GM23338 (cell line): ENCODE data around the gene GRK5. TPM values are rescaled to one million over a fixed set of nuclear protein-coding genes. Genes with fewer than 3 reads are reported as not detected.

Source experiments
- ATAC-seq: fragments of 200-7000 bp; cut with Tn5 transposase; 3 replicates; pipeline ENCODE4 v1.9.1; 2020
- DNase-seq: peaks from one replicate; pipeline ENCODE4 v3.0.0-alpha.2; 2015; ENCODE audit warnings: low spot score
- H2AFZ ChIP-seq: fragments of 200-600 bp; sonication (generic); 2 replicates; pipeline ENCODE4 v1.8.0; 2016; ENCODE audit warnings: antibody characterized with exemption, mild to moderate bottlenecking, moderate library complexity
- H3F3A ChIP-seq: fragments of 200-600 bp; sonication (generic); replicated peaks from 2 replicates; pipeline ENCODE4 v1.8.0; 2017; ENCODE audit warnings: antibody characterized with exemption, mixed run types, low read depth
- H3K27ac ChIP-seq: fragments of 200-600 bp; sonication (generic); 2 replicates; pipeline ENCODE4 v1.6.1; 2016; ENCODE audit warnings: low read depth
- H3K27me3 ChIP-seq: fragments of 200-600 bp; sonication (generic); 2 replicates; pipeline ENCODE4 v1.8.0; 2016; ENCODE audit warnings: mild to moderate bottlenecking, mixed run types, moderate library complexity; ENCODE audit not compliant: insufficient read depth
- H3K36me3 ChIP-seq: fragments of 200-600 bp; sonication (generic); 2 replicates; pipeline ENCODE4 v1.8.0; 2016; ENCODE audit warnings: mild to moderate bottlenecking; ENCODE audit not compliant: insufficient read depth
- H3K4me1 ChIP-seq: fragments of 200-600 bp; sonication (generic); 2 replicates; pipeline ENCODE4 v1.8.0; 2016; ENCODE audit warnings: mild to moderate bottlenecking, moderate library complexity; ENCODE audit not compliant: insufficient read depth
- H3K4me2 ChIP-seq: fragments of 200-600 bp; sonication (generic); 2 replicates; pipeline ENCODE4 v1.7.1; 2017; ENCODE audit warnings: mixed run types
- H3K4me3 ChIP-seq: fragments of 200-600 bp; sonication (generic); 2 replicates; pipeline ENCODE4 v1.6.1; 2016; ENCODE audit warnings: mixed run types
- H3K79me2 ChIP-seq: fragments of 200-600 bp; sonication (generic); replicated peaks from 2 replicates; pipeline ENCODE4 v1.8.0; 2017; ENCODE audit warnings: mild to moderate bottlenecking; ENCODE audit not compliant: insufficient read depth
- H3K9me2 ChIP-seq: fragments of 200-600 bp; sonication (generic); 2 replicates; pipeline ENCODE4 v1.8.0; 2017; ENCODE audit not compliant: insufficient read depth
- H4K20me1 ChIP-seq: fragments of 200-600 bp; sonication (generic); replicated peaks from 2 replicates; pipeline ENCODE4 v1.8.0; 2017; ENCODE audit warnings: mild to moderate bottlenecking; ENCODE audit not compliant: insufficient read depth
- H3K27ac Mint-ChIP-seq: 2 replicates; pipeline ENCODE4 v1.8.0; 2020; ENCODE audit warnings: inconsistent platforms, mild to moderate bottlenecking, moderate library complexity, mixed read lengths
- H3K27me3 Mint-ChIP-seq: 3 replicates; pipeline ENCODE4 v1.8.0; 2022; ENCODE audit warnings: low read depth, mild to moderate bottlenecking, moderate library complexity, mixed read lengths, inconsistent platforms; ENCODE audit not compliant: insufficient read depth, poor library complexity
- H3K36me3 Mint-ChIP-seq: 3 replicates; pipeline ENCODE4 v1.8.0; 2021; ENCODE audit warnings: low read depth, mild to moderate bottlenecking, inconsistent platforms, moderate library complexity, mixed read lengths
- H3K4me1 Mint-ChIP-seq: 3 replicates; pipeline ENCODE4 v1.8.0; 2020; ENCODE audit warnings: mild to moderate bottlenecking, inconsistent platforms, mixed read lengths
- H3K4me3 Mint-ChIP-seq: 3 replicates; pipeline ENCODE4 v1.8.0; 2021; ENCODE audit warnings: moderate library complexity, mild to moderate bottlenecking, inconsistent platforms, mixed read lengths
- H3K9me3 Mint-ChIP-seq: 3 replicates; pipeline ENCODE4 v1.8.0; 2020; ENCODE audit warnings: moderate library complexity, mild to moderate bottlenecking, inconsistent platforms, mixed read lengths
- CREB1 ChIP-seq: fragments of 250-450 bp; sonication (Bioruptor Pico); IDR thresholded peaks from 2 replicates; pipeline ENCODE4 v1.5.0; 2020; ENCODE audit warnings: low read depth, mild to moderate bottlenecking, moderate library complexity
- ETS1 ChIP-seq: IDR thresholded peaks from 2 replicates; pipeline ENCODE4 v1.6.1; 2016; ENCODE audit warnings: antibody characterized with exemption
- EZH2 ChIP-seq: fragments of 200-600 bp; sonication (generic); IDR thresholded peaks from one replicate; pipeline ENCODE4 v1.8.0; 2017; ENCODE audit warnings: antibody characterized with exemption, mild to moderate bottlenecking, low read depth; ENCODE audit not compliant: unreplicated experiment
- EZH2phosphoT487 ChIP-seq: fragments of 200-600 bp; sonication (generic); IDR thresholded peaks from one replicate; pipeline ENCODE4 v1.8.1; 2018; ENCODE audit warnings: antibody characterized with exemption; ENCODE audit not compliant: unreplicated experiment
- JUNB ChIP-seq: IDR thresholded peaks from one replicate; pipeline ENCODE4 v1.6.1; 2016; ENCODE audit warnings: antibody characterized with exemption; ENCODE audit not compliant: unreplicated experiment
- NANOG ChIP-seq: IDR thresholded peaks from 2 replicates; pipeline ENCODE4 v1.6.1; 2016; ENCODE audit warnings: antibody characterized with exemption, borderline replicate concordance
- POLR2AphosphoS5 ChIP-seq: IDR thresholded peaks from 2 replicates; pipeline ENCODE4 v1.6.1; 2016; ENCODE audit warnings: antibody characterized with exemption, low read depth
- REST ChIP-seq: IDR thresholded peaks from one replicate; pipeline ENCODE4 v1.6.1; 2018; ENCODE audit warnings: antibody characterized with exemption; ENCODE audit not compliant: unreplicated experiment
- STAT1 ChIP-seq: IDR thresholded peaks from one replicate; pipeline ENCODE4 v1.6.1; 2016; ENCODE audit warnings: antibody characterized with exemption; ENCODE audit not compliant: unreplicated experiment
- ZNF114 ChIP-seq: fragments of 250-450 bp; sonication (Bioruptor Pico); IDR thresholded peaks from 2 replicates; pipeline ENCODE4 v1.5.0; 2020; ENCODE audit warnings: mild to moderate bottlenecking, moderate library complexity
- ZNF331 ChIP-seq: fragments of 250-450 bp; sonication (Bioruptor Pico); IDR thresholded peaks from 2 replicates; pipeline ENCODE4 v1.5.0; 2020; ENCODE audit warnings: low read depth, mild to moderate bottlenecking, moderate library complexity
- ZNF462 ChIP-seq: fragments of 250-450 bp; sonication (Bioruptor Pico); IDR thresholded peaks from 2 replicates; pipeline ENCODE4 v1.5.0; 2020; ENCODE audit warnings: mild to moderate bottlenecking, moderate library complexity
- polyA plus RNA-seq: library from polyadenylated mRNA; unstranded; fragments of >200 nt; fragmentation: Nextera tagmentation; extraction: Ambion mirVana; gene quantifications from 2 replicates; pipeline ENCODE4 v1.2.1, GENCODE V29; 2016
- total RNA-seq: library from RNA; depleted of rRNA; stranded (reverse); fragments of >200 nt; shearing (Covaris generic); gene quantifications from 2 replicates; pipeline ENCODE4 v1.2.3, GENCODE V29; 2014
- TF ChIP-seq, protein P1 (sequence below), 2 experiments: fragments of 200-600 bp in 1 of 2; sonication (generic) in 1 of 2; conservative IDR thresholded peaks; 2 replicates each; pipeline versions ENCODE4 v1.5.1 to v1.6.1; 2016 to 2017; ENCODE audit warnings: antibody characterized with exemption in 2 of 2, low read depth in 2 of 2, mild to moderate bottlenecking in 2 of 2, moderate library complexity in 1 of 2

The GRK5 gene
- total and polyA plus RNA-seq, 2 experiments from 2014 or later, result 0.53 to 2.0 TPM

GRCh38 chr10:119314061-119314460 is 106.7 kb downstream of the GRK5 start:
- H4K20me1 ChIP-seq, result no peaks in the 10 kb centered on the region
- H3K4me1 ChIP-seq, result peaks cover 23% of the 10 kb centered on the region
- peaks cover 36% of the 10 kb centered on the region for H3K4me1 Mint-ChIP-seq
- H3F3A ChIP-seq, result 0 out of 2 replicates have a peak, but pooled peaks cover 4% of the 10 kb centered on the region
- no peak overlapping the region for H3K4me3 Mint-ChIP-seq
- ATAC-seq (no peak), DNase-seq (no peak)
- no peak overlapping the region for H3K4me3 ChIP-seq
- no peaks in the 10 kb centered on the region for H3K27me3 ChIP-seq
- no peaks in the 10 kb centered on the region for H3K36me3 ChIP-seq
- peaks cover 3% of the 10 kb centered on the region for H3K27me3 Mint-ChIP-seq
- H3K79me2 ChIP-seq, result no peaks in the 10 kb centered on the region
- no peak overlapping the region for H3K4me2 ChIP-seq
- TF ChIP-seq REST (no peak), NANOG (no peak), STAT1 (no peak), ZNF331 (no peak), EZH2phosphoT487 (no peak), ETS1 (no peak), ZNF462 (CRISPR knock-in tag) (no peak), JUNB (no peak), EZH2 (no peak), POLR2AphosphoS5 (no peak), CREB1 (CRISPR knock-in tag) (no peak), ZNF114 (CRISPR knock-in tag) (no peak)
- TF ChIP-seq, protein P1, sequence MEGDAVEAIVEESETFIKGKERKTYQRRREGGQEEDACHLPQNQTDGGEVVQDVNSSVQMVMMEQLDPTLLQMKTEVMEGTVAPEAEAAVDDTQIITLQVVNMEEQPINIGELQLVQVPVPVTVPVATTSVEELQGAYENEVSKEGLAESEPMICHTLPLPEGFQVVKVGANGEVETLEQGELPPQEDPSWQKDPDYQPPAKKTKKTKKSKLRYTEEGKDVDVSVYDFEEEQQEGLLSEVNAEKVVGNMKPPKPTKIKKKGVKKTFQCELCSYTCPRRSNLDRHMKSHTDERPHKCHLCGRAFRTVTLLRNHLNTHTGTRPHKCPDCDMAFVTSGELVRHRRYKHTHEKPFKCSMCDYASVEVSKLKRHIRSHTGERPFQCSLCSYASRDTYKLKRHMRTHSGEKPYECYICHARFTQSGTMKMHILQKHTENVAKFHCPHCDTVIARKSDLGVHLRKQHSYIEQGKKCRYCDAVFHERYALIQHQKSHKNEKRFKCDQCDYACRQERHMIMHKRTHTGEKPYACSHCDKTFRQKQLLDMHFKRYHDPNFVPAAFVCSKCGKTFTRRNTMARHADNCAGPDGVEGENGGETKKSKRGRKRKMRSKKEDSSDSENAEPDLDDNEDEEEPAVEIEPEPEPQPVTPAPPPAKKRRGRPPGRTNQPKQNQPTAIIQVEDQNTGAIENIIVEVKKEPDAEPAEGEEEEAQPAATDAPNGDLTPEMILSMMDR (conservative IDR thresholded peaks at IDR 0.05; ENCODE audit: low read depth in 2 of 2), result no peak
- H3K9me2 ChIP-seq, result no peaks in the 10 kb centered on the region
- no peak overlapping the region for H2AFZ ChIP-seq
- no peaks in the 10 kb centered on the region; the same call in 2 of the 3 replicates for H3K36me3 Mint-ChIP-seq
- H3K27ac ChIP-seq, result no peak overlapping the region
- H3K27ac Mint-ChIP-seq, result no peak overlapping the region
- H3K9me3 Mint-ChIP-seq, result peaks cover 4% of the 10 kb centered on the region; the same call in 1 of the 3 replicates
